ENCODE data around the gene OASL.
"Not testable (repeated sequence)": the region's sequence is repeated elsewhere in the genome, so short reads cannot be mapped to it uniquely, and the experiment has no call there.

The OASL gene

DNA sequence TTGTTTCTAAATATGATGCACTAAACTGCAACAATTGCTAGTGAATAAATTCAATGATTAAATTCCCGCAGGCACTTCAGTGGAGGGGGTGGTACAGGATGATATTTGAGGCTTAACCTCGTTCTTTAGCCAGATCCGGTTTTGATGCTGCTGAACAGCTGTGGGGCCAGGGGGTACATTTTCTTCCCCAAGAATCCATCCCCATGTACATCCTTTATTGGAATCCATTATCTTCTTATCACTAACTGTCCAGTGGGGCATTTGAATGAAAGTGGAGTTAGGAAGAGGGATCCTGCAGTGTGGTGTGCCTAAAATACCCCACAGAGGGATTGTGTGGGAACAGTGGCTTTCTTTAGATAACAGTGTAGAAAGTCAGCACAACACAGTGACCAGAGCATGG lies 45.2 kb upstream of the OASL start:
- Histone ChIP-seq H3K4me3 (replicated peaks; ENCODE audit: insufficient read depth, low read length) (no peak overlapping the region), H3K27me3 (ENCODE audit: insufficient read depth, poor library complexity, severe bottlenecking) (no peaks in the 10 kb centered on the region), H3K27ac (replicated peaks) (no peak overlapping the region)
- DNase-seq (ENCODE audit: low read depth in 1 of 2, low spot score in 1 of 2), result no peak
- no peak for TF ChIP-seq GABPA (IDR thresholded peaks at IDR 0.05; ENCODE audit: low read depth)

DNA sequence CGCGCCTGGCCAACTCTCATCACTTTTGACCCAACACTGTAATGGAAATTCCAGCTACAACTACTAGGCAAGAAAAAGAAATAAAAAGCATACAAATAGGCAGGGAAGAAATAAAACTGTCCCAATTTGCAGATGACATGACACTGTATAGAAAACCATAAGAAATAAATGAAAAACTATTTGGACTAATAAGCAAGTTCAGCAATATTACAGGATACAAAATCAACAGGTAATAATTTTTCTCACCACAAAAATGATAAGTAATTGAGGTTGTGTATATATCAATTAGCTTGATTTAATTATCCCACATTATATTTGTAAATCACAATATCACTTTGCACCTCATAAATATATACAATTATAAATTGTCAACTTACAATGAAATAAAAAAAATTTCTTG lies 41.9 kb upstream of the OASL start:
- Histone ChIP-seq H3K4me3 (replicated peaks; ENCODE audit: insufficient read depth, low read length) (no peak overlapping the region), H3K27me3 (ENCODE audit: insufficient read depth, poor library complexity, severe bottlenecking) (no peaks in the 10 kb centered on the region), H3K27ac (replicated peaks) (no peak overlapping the region)
- TF ChIP-seq POLR2AphosphoS5 (IDR thresholded peaks at IDR 0.05; ENCODE audit: low read depth), result no peak
- no peak for TF ChIP-seq SPI1 (IDR thresholded peaks at IDR 0.05; ENCODE audit: borderline replicate concordance, low read depth)
- no peak for TF ChIP-seq CTCF (IDR thresholded peaks at IDR 0.05; ENCODE audit: insufficient read depth, low read length)
- TF ChIP-seq REST (IDR thresholded peaks at IDR 0.05; ENCODE audit: insufficient replicate concordance, low read depth), result no peak
- TF ChIP-seq GABPA (IDR thresholded peaks at IDR 0.05; ENCODE audit: low read depth), result no peak
- DNase-seq (ENCODE audit: low read depth in 1 of 2, low spot score in 1 of 2), result no peak

DNA sequence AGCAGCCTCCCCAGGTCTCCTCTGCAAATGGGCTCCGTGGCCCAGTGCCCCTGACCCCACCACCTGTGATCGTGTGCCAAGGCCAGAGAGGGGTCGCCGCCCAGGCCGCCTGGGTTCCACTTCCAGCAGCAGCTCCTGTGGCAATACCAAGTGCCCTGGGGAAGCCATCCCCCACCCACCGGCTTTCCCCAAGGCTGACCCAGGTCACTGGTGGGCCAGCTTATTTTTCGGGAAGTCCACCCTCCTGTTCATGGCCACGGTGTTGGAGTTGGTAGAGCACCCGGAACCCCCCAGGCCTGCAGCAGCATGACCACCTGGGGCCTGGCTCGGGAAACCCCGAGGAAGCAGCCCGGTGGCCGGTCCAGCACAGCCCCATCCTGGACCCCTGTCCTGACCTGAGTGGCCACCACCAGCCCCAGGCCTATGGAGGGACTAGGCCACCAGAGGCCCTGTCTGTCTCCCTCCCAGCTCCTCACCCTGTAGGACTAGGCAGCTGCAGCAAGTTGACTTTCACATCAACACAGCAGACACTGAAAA lies 40.8 kb upstream of the OASL start:
- no peak for DNase-seq (ENCODE audit: low read depth in 1 of 2, low spot score in 1 of 2)
- H3K27ac ChIP-seq (replicated peaks), result no peak overlapping the region

GRCh38 chr12:121077440-121077839 lies 38.4 kb upstream of the OASL start:
- H3K27ac ChIP-seq (replicated peaks); H3K27me3 ChIP-seq (ENCODE audit: insufficient read depth, poor library complexity, severe bottlenecking); H3K4me3 ChIP-seq (replicated peaks; ENCODE audit: insufficient read depth, low read length); DNase-seq (ENCODE audit: low read depth in 1 of 2, low spot score in 1 of 2): not testable (repeated sequence)

More for the DNA sequence above, 40.8 kb upstream of the OASL start:
- no peak overlapping the region for H3K4me3 ChIP-seq (replicated peaks; ENCODE audit: insufficient read depth, low read length)
- no peaks in the 10 kb centered on the region for H3K27me3 ChIP-seq (ENCODE audit: insufficient read depth, poor library complexity, severe bottlenecking)
- TF ChIP-seq REST (IDR thresholded peaks at IDR 0.05; ENCODE audit: insufficient replicate concordance, low read depth), result no peak
- TF ChIP-seq GABPA (IDR thresholded peaks at IDR 0.05; ENCODE audit: low read depth), result no peak
- TF ChIP-seq SPI1 (IDR thresholded peaks at IDR 0.05; ENCODE audit: borderline replicate concordance, low read depth), result no peak

DNA sequence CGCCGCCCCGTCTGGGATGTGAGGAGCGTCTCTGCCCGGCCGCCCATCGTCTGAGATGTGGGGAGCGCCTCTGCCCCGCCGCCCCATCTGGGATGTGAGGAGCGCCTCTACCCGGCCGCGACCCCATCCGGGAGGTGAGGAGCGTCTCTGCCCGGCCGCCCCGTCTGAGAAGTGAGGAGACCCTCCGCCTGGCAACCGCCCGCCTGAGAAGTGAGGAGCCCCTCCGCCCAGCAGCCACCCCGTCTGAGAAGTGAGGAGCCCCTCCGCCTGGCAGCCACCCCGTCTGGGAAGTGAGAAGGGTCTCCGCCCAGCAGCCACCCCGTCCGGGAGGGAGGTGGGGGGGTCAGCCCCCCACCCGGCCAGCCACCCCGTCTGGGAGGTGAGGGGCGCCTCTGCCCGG lies 36.9 kb upstream of the OASL start:
- H3K27ac ChIP-seq (replicated peaks); H3K4me3 ChIP-seq (replicated peaks; ENCODE audit: insufficient read depth, low read length); DNase-seq (ENCODE audit: low read depth in 1 of 2, low spot score in 1 of 2); H3K27me3 ChIP-seq (ENCODE audit: insufficient read depth, poor library complexity, severe bottlenecking): not testable (repeated sequence)

DNA sequence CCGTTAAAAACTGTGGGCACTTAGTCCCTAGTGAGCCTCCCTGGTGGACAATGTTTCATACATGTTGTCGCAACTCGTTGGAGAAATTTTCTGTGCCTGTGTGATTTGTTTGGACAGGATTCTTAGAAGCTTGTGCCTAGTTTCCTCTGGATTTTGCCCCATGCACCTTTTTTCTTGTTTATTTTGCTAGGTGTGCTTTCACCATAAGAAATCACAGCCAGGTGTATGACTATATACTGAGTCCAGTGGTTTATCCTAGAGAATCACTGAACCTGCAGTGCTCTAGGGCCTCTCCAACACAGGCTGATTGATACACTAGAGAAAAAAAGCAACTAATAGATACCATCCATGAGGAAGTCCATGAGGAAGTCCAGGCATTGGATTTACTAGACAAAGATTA lies 33.1 kb upstream of the OASL start:
- Histone ChIP-seq H3K4me3 (replicated peaks; ENCODE audit: insufficient read depth, low read length) (no peak overlapping the region), H3K27me3 (ENCODE audit: insufficient read depth, poor library complexity, severe bottlenecking) (no peaks in the 10 kb centered on the region), H3K27ac (replicated peaks) (no peak overlapping the region)
- DNase-seq (ENCODE audit: low read depth in 1 of 2, low spot score in 1 of 2), result no peak
- TF ChIP-seq POLR2AphosphoS5 (IDR thresholded peaks at IDR 0.05; ENCODE audit: low read depth) (no peak), GABPA (IDR thresholded peaks at IDR 0.05; ENCODE audit: low read depth) (no peak), SPI1 (IDR thresholded peaks at IDR 0.05; ENCODE audit: borderline replicate concordance, low read depth) (no peak), CTCF (IDR thresholded peaks at IDR 0.05; ENCODE audit: insufficient read depth, low read length) (no peak), REST (IDR thresholded peaks at IDR 0.05; ENCODE audit: insufficient replicate concordance, low read depth) (no peak)
